HCT116 (cell line): ENCODE measurements around the gene STAMBP. TPM values are rescaled to one million over a fixed set of nuclear protein-coding genes. Genes with fewer than 3 reads are reported as not detected.
"Not testable (repeated sequence)": the region's sequence is repeated elsewhere in the genome, so short reads cannot be mapped to it uniquely, and the experiment has no call there.

Source experiments
- ATAC-seq: fragments of 200-7000 bp; cut with Tn5 transposase; 2 replicates; pipeline ENCODE4 v1.9.1; 2020; ENCODE audit warnings: mild to moderate bottlenecking, moderate library complexity
- BruUV-seq: library from RNA; stranded (reverse); fragments of 400-500 nt; replicated peaks from 2 replicates; lab custom pipeline; 2021; lab: Mats Ljungman, UMichigan
- CTCF ChIA-PET: fragments of 300-600 bp; sonication (Branson Sonifier 250); formaldehyde crosslinking; loops from one replicate; lab custom pipeline; 2021; ENCODE audit warnings: antibody characterized with exemption; lab: Charles Lee
- POLR2A ChIA-PET: fragments of 300-600, 350-600 bp; sonication (Branson Sonifier 250); formaldehyde crosslinking; loops from one replicate; lab custom pipeline; 2021; ENCODE audit warnings: antibody characterized with exemption; lab: Charles Lee
- RAD21 ChIA-PET, 2 experiments: fragments of 300-600 bp; sonication (Branson Sonifier 250); formaldehyde crosslinking; loops; one replicate each; lab custom pipeline; 2023; ENCODE audit warnings: low total read pairs in 2 of 2; ENCODE audit not compliant: uncharacterized antibody in 2 of 2, unreplicated experiment in 2 of 2, low non-redundant PET in 1 of 2; lab: Charles Lee
- DNase-seq: peaks from one replicate; pipeline ENCODE4 v3.0.0-alpha.2; 2010; ENCODE audit warnings: low read depth, low spot score
- H2AFZ ChIP-seq: fragments of 200-600 bp; shearing (Covaris generic), sonication (generic); 2 replicates; pipeline ENCODE4 v1.6.1; 2017; ENCODE audit warnings: low read depth, mixed run types, mixed read lengths, antibody characterized with exemption, low read length; ENCODE audit not compliant: poor library complexity, severe bottlenecking
- H3K27ac ChIP-seq: 2 replicates; pipeline ENCODE4 v1.5.1; 2012; ENCODE audit warnings: low read depth, low read length
- H3K27me3 ChIP-seq: fragments of 200-600 bp; sonication (generic); 2 replicates; pipeline ENCODE4 v1.6.1; 2016; ENCODE audit warnings: mixed run types, low read length, mixed read lengths; ENCODE audit not compliant: insufficient read depth
- H3K36me3 ChIP-seq, 2 experiments: fragments of 200-500 bp in 1 of 2; fragments of 200-600 bp in 1 of 2; sonication (Bioruptor generic) in 1 of 2; sonication (generic) in 1 of 2; 2 replicates each; pipeline versions ENCODE4 v1.5.1 to v1.6.1; 2014 to 2016; ENCODE audit warnings: low read length in 2 of 2, inconsistent platforms in 1 of 2, mixed read lengths in 1 of 2, mixed run types in 1 of 2; ENCODE audit not compliant: insufficient read depth in 2 of 2, control insufficient read depth in 1 of 2
- H3K4me1 ChIP-seq, 2 experiments: fragments of 200-600 bp in 1 of 2; sonication (generic) in 1 of 2; 2 replicates each; pipeline versions ENCODE4 v1.5.1 to v1.6.1; 2012 to 2017; ENCODE audit warnings: low read length in 2 of 2, inconsistent platforms in 1 of 2, mild to moderate bottlenecking in 1 of 2, mixed read lengths in 1 of 2, mixed run types in 1 of 2, moderate library complexity in 1 of 2; ENCODE audit not compliant: insufficient read depth in 2 of 2, control insufficient read depth in 1 of 2
- H3K4me2 ChIP-seq: fragments of 200-600 bp; sonication (generic); 2 replicates; pipeline ENCODE4 v1.6.1; 2017; ENCODE audit warnings: mixed run types, low read length, mixed read lengths
- H3K4me3 ChIP-seq, 2 experiments: fragments of 200-600 bp in 1 of 2; sonication (generic) in 1 of 2; replicated peaks in 1 of 2; 2 replicates each; pipeline ENCODE4 v1.5.1; 2011 to 2016; ENCODE audit warnings: low read length in 2 of 2, control low read depth in 1 of 2, low read depth in 1 of 2, mild to moderate bottlenecking in 1 of 2, mixed read lengths in 1 of 2, mixed run types in 1 of 2
- H3K79me2 ChIP-seq: fragments of 200-600 bp; sonication (generic); 2 replicates; pipeline ENCODE4 v1.6.1; 2017; ENCODE audit warnings: mild to moderate bottlenecking, mixed run types, low read length, moderate library complexity, mixed read lengths; ENCODE audit not compliant: insufficient read depth
- H3K9ac ChIP-seq: fragments of 200-600 bp; sonication (generic); 2 replicates; pipeline ENCODE4 v1.6.1; 2016; ENCODE audit warnings: low read length, mixed read lengths
- H3K9me2 ChIP-seq: fragments of 200-600 bp; sonication (generic), shearing (Covaris generic); 2 replicates; pipeline ENCODE4 v1.6.1; 2017; ENCODE audit warnings: mixed run types, mild to moderate bottlenecking, moderate library complexity; ENCODE audit not compliant: insufficient read depth
- H3K9me3 ChIP-seq, 2 experiments: fragments of 200-500 bp in 1 of 2; fragments of 200-600 bp in 1 of 2; sonication (Bioruptor generic) in 1 of 2; sonication (generic) in 1 of 2; 2 replicates each; pipeline ENCODE4 v1.6.1; 2014 to 2017; ENCODE audit warnings: low read length in 2 of 2, mixed read lengths in 2 of 2, inconsistent platforms in 1 of 2, low read depth in 1 of 2, mild to moderate bottlenecking in 1 of 2, mixed run types in 1 of 2, moderate library complexity in 1 of 2; ENCODE audit not compliant: control insufficient read depth in 1 of 2, insufficient read depth in 1 of 2
- H4K20me1 ChIP-seq: fragments of 200-600 bp; sonication (generic), shearing (Covaris generic); 2 replicates; pipeline ENCODE4 v1.6.1; 2017; ENCODE audit warnings: mixed run types, mild to moderate bottlenecking, moderate library complexity; ENCODE audit not compliant: insufficient read depth
- CBX3 ChIP-seq: IDR thresholded peaks from 2 replicates; pipeline ENCODE4 v1.6.1; 2012; ENCODE audit warnings: low read depth
- EGR1 ChIP-seq: IDR thresholded peaks from 2 replicates; pipeline ENCODE4 v1.6.1; 2012; ENCODE audit warnings: low read depth
- EZH2phosphoT487 ChIP-seq: fragments of 200-600 bp; IDR thresholded peaks from 2 replicates; pipeline ENCODE4 v1.6.1; 2018; ENCODE audit warnings: antibody characterized with exemption, borderline replicate concordance
- SRF ChIP-seq: IDR thresholded peaks from 2 replicates; pipeline ENCODE4 v1.6.1; 2012; ENCODE audit warnings: low read depth
- TCF7L2 ChIP-seq: IDR thresholded peaks from 2 replicates; pipeline ENCODE4 v1.7.0; 2011; ENCODE audit warnings: borderline replicate concordance, inconsistent platforms; ENCODE audit not compliant: insufficient read depth, insufficient read length; ENCODE audit errors: extremely low read depth
- ZFX ChIP-seq: fragments of 450-650 bp; IDR thresholded peaks from 2 replicates; pipeline ENCODE4 v1.6.1; 2017
- intact Hi-C: fragments of 100-400 bp; cut with micrococcal nuclease; formaldehyde crosslinking; loops from 2 replicates; pipeline ENCODE4 v1.10.0; 2022
- total RNA-seq: library from RNA; stranded (reverse); gene quantifications from one replicate; pipeline ENCODE4 v1.2.1, GENCODE V29; 2021; ENCODE audit not compliant: unreplicated experiment
- TF ChIP-seq, protein P1 (sequence below): IDR thresholded peaks from 2 replicates; pipeline ENCODE4 v1.6.1; 2012; ENCODE audit warnings: low read depth

The STAMBP gene
- total RNA-seq, 1 experiment from 2014 or later: 45.2 TPM

DNA sequence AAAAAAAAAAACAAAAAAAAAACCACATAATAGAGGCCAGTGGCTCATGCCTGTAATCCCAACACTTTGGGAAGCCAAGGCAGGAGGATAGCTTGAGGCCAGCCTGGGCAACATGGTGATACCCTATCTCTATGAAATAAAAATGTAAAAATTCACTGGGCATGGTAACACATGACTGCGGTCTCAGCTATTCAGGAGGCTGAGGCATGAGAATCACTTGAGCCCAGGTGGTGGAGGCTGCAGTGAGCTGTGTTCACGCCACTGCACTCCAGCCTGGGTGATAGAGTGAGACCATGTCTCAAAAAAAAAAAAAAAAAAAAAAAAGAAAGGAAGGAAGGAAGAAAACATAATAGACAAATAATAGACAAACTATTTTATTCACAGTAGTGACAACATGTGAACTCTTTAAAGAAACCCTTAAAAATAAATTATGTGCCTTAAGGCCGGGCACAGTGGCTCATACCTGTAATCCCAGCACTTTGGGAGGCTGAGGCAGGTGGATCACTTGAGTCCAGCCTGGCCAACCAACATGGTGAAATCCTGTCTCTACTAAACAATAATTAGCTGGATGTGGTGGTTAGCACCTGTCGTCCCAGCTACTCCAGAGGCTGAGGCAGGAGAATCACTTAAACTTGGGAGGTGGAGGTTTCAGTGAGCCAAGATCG lies 75.3 kb downstream of the STAMBP start:
- H3K36me3 ChIP-seq, H3K27me3 ChIP-seq, H3K79me2 ChIP-seq, H3K4me3 ChIP-seq, ATAC-seq, H4K20me1 ChIP-seq, H3K27ac ChIP-seq, H3K9me3 ChIP-seq, H3K9ac ChIP-seq, H3K4me2 ChIP-seq, H3K4me1 ChIP-seq, DNase-seq, H2AFZ ChIP-seq, POLR2A ChIA-PET, BruUV-seq, intact Hi-C loops, CTCF ChIA-PET, H3K9me2 ChIP-seq: not testable (repeated sequence)
- RAD21 ChIA-PET: interaction anchor here in 1 of 2 experiments (0.7 kb wide), 1 partner anchor 77 kb away, joined by 4 read pairs; no protein-coding TSS in a partner anchor

DNA sequence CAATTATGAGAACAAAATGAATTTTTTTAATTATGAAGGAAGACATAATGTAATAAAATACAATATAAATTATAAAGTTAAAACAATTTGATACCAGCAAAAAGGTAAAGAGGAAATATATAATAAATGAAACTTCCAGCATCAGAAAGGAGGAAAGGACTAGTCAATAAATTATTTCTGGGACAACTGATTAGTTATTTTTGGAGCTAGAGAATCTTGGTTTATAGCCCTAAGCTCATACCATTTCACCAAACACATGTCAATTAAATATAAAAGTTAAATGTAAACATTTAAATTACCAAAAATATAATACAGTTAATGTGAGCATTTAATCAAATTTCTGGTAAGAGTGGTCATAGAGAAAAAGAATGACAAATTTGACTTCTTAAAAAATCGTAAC lies 76.2 kb downstream of the STAMBP start:
- TF ChIP-seq SRF (no peak), CBX3 (no peak), ZFX (no peak), TCF7L2 (no peak), EGR1 (no peak), EZH2phosphoT487 (no peak)
- TF ChIP-seq, protein P1, sequence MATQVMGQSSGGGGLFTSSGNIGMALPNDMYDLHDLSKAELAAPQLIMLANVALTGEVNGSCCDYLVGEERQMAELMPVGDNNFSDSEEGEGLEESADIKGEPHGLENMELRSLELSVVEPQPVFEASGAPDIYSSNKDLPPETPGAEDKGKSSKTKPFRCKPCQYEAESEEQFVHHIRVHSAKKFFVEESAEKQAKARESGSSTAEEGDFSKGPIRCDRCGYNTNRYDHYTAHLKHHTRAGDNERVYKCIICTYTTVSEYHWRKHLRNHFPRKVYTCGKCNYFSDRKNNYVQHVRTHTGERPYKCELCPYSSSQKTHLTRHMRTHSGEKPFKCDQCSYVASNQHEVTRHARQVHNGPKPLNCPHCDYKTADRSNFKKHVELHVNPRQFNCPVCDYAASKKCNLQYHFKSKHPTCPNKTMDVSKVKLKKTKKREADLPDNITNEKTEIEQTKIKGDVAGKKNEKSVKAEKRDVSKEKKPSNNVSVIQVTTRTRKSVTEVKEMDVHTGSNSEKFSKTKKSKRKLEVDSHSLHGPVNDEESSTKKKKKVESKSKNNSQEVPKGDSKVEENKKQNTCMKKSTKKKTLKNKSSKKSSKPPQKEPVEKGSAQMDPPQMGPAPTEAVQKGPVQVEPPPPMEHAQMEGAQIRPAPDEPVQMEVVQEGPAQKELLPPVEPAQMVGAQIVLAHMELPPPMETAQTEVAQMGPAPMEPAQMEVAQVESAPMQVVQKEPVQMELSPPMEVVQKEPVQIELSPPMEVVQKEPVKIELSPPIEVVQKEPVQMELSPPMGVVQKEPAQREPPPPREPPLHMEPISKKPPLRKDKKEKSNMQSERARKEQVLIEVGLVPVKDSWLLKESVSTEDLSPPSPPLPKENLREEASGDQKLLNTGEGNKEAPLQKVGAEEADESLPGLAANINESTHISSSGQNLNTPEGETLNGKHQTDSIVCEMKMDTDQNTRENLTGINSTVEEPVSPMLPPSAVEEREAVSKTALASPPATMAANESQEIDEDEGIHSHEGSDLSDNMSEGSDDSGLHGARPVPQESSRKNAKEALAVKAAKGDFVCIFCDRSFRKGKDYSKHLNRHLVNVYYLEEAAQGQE: no peak
- ATAC-seq (no peak), DNase-seq (no peak)
- Histone ChIP-seq H3K79me2 (no peaks in the 10 kb centered on the region), H4K20me1 (no peaks in the 10 kb centered on the region), H3K4me1 (no peaks in the 10 kb centered on the region), H3K36me3 (no peaks in the 10 kb centered on the region), H3K4me2 (no peak overlapping the region), H3K27me3 (no peaks in the 10 kb centered on the region), H2AFZ (no peak overlapping the region), H3K4me3 (no peak overlapping the region), H3K9me3 (no peaks in the 10 kb centered on the region), H3K9ac (no peak overlapping the region), H3K27ac (no peak overlapping the region), H3K9me2 (no peaks in the 10 kb centered on the region)
- ChIA-PET POLR2A (no interaction called here), CTCF (interaction anchor here (0.7 kb wide), 1 partner anchor 16 kb away, joined by 3 read pairs; no protein-coding TSS in a partner anchor), RAD21 (interaction anchor here in 1 of 2 experiments (0.7 kb wide), 1 partner anchor 45 kb away, joined by 3 read pairs; no protein-coding TSS in a partner anchor)
- BruUV-seq: no TSS peak
- intact Hi-C loops: no loop called here
